Smooth muscle cell (in vitro differentiated cells): ENCODE measurements around the gene TP53. TPM values are rescaled to one million over a fixed set of nuclear protein-coding genes. Genes with fewer than 3 reads are reported as not detected.

Experiments used
- DNase-seq: peaks from one replicate; lab custom pipeline; 2025; ENCODE audit not compliant: unreplicated experiment; lab: John Stamatoyannopoulos, UW
- H2AFZ ChIP-seq: fragments of 200-600 bp; sonication (generic); 2 replicates; pipeline ENCODE4 v1.6.0; 2016; ENCODE audit warnings: antibody characterized with exemption, low read depth, mild to moderate bottlenecking
- H3F3A ChIP-seq: fragments of 200-600 bp; sonication (generic); 2 replicates; pipeline ENCODE4 v1.6.0; 2017; ENCODE audit warnings: antibody characterized with exemption, low read depth
- H3K27ac ChIP-seq: fragments of 200-600 bp; sonication (generic); 2 replicates; pipeline ENCODE4 v1.5.1; 2016; ENCODE audit warnings: low read depth, mild to moderate bottlenecking
- H3K27me3 ChIP-seq: fragments of 200-600 bp; sonication (generic); 2 replicates; pipeline ENCODE4 v1.6.1; 2016; ENCODE audit warnings: low read depth, mild to moderate bottlenecking
- H3K36me3 ChIP-seq: fragments of 200-600 bp; sonication (generic); 2 replicates; pipeline ENCODE4 v1.5.1; 2016; ENCODE audit warnings: low read depth
- H3K4me1 ChIP-seq: fragments of 200-600 bp; sonication (generic); 2 replicates; pipeline ENCODE4 v1.5.1; 2016; ENCODE audit warnings: low read depth
- H3K4me2 ChIP-seq: fragments of 200-600 bp; sonication (generic); 2 replicates; pipeline ENCODE4 v1.6.0; 2016; ENCODE audit warnings: mild to moderate bottlenecking
- H3K4me3 ChIP-seq: fragments of 200-600 bp; sonication (generic); 2 replicates; pipeline ENCODE4 v1.5.1; 2016; ENCODE audit warnings: mild to moderate bottlenecking
- H3K79me2 ChIP-seq: fragments of 200-600 bp; sonication (generic); 2 replicates; pipeline ENCODE4 v1.6.0; 2016; ENCODE audit warnings: low read depth, mild to moderate bottlenecking
- H3K9ac ChIP-seq: fragments of 200-600 bp; sonication (generic); 2 replicates; pipeline ENCODE4 v1.6.0; 2016; ENCODE audit warnings: low read depth
- H3K9me3 ChIP-seq: fragments of 200-600 bp; sonication (generic); replicated peaks from 2 replicates; pipeline ENCODE4 v1.5.1; 2016; ENCODE audit warnings: low read depth
- H4K20me1 ChIP-seq: fragments of 200-600 bp; sonication (generic); 2 replicates; pipeline ENCODE4 v1.6.0; 2016; ENCODE audit warnings: low read depth
- CTCF ChIP-seq: fragments of 200-600 bp; sonication (generic); IDR thresholded peaks from 2 replicates; pipeline ENCODE4 v1.5.1; 2017; ENCODE audit warnings: borderline replicate concordance, mild to moderate bottlenecking, antibody characterized with exemption; ENCODE audit not compliant: insufficient read depth, poor library complexity, severe bottlenecking
- WGBS: methylation state at CpG from one replicate; pipeline ENCODE4 v1.1.7; 2016; ENCODE audit warnings: low lambda C conversion rate; 5-methylcytosine and 5-hydroxymethylcytosine counted together
- polyA plus RNA-seq: library from polyadenylated mRNA; unstranded; fragments of >200 nt; fragmentation: Nextera tagmentation; extraction: Ambion mirVana; gene quantifications from 2 replicates; pipeline ENCODE4 v1.2.1, GENCODE V29; 2016
- total RNA-seq: library from RNA; depleted of rRNA; stranded (reverse); fragments of >200 nt; gene quantifications from 2 replicates; pipeline ENCODE4 v1.2.3, GENCODE V29; 2014

The TP53 gene
- total and polyA plus RNA-seq, 2 experiments from 2014 or later = 21.1 to 55.1 TPM

- Histone ChIP-seq H3K27me3 (peaks cover 20% of the 10 kb centered on the region), H3K9ac (no peak overlapping the region), H3K4me3 (no peak overlapping the region), H3K36me3 (no peaks in the 10 kb centered on the region), H3K4me2 (no peak overlapping the region), H3K79me2 (no peaks in the 10 kb centered on the region), H3F3A (peaks cover 3% of the 10 kb centered on the region), H2AFZ (no peak overlapping the region), H3K27ac (no peak overlapping the region), H4K20me1 (no peaks in the 10 kb centered on the region), H3K9me3 (no peaks in the 10 kb centered on the region), H3K4me1 (peaks cover 9% of the 10 kb centered on the region)
- no peak for DNase-seq
- 85% methylated on average over 7 of the region's 7 CpGs for WGBS
- no peak for TF ChIP-seq CTCF
Observed at GRCh38 chr17:7711051-7711755, 23.9 kb upstream of the TP53 start.

- DNase-seq = no peak
- 85% methylated on average over 7 of the region's 7 CpGs for WGBS
Observed at GRCh38 chr17:7710301-7710700, 23.0 kb upstream of the TP53 start.

GRCh38 chr17:7709031-7709430 lies 21.7 kb upstream of the TP53 start:
- H3K27ac ChIP-seq = no peak overlapping the region
- H3K9me3 ChIP-seq = no peaks in the 10 kb centered on the region
- H3K27me3 ChIP-seq = peaks cover 20% of the 10 kb centered on the region
- H3K4me1 ChIP-seq = peaks cover 20% of the 10 kb centered on the region
- H3F3A ChIP-seq = peaks cover 3% of the 10 kb centered on the region
- no peaks in the 10 kb centered on the region for H3K36me3 ChIP-seq
- H3K79me2 ChIP-seq = no peaks in the 10 kb centered on the region
- TF ChIP-seq CTCF = no peak
- no peak overlapping the region for H3K9ac ChIP-seq
- WGBS = no CpG with 5 or more reads among the region's 11 CpGs
- H3K4me2 ChIP-seq = no peak overlapping the region
- H3K4me3 ChIP-seq = no peak overlapping the region
- DNase-seq = no peak
- no peak overlapping the region for H2AFZ ChIP-seq
- H4K20me1 ChIP-seq = no peaks in the 10 kb centered on the region

More at GRCh38 chr17:7710301-7710700, 23.0 kb upstream of the TP53 start:
- no peaks in the 10 kb centered on the region for H3K9me3 ChIP-seq
- H3K36me3 ChIP-seq = no peaks in the 10 kb centered on the region
- H3K27me3 ChIP-seq = peaks cover 20% of the 10 kb centered on the region
- no peaks in the 10 kb centered on the region for H4K20me1 ChIP-seq
- H3K9ac ChIP-seq = no peak overlapping the region
- no peak overlapping the region for H3K27ac ChIP-seq
- H2AFZ ChIP-seq = no peak overlapping the region
- H3K79me2 ChIP-seq = no peaks in the 10 kb centered on the region
- H3K4me2 ChIP-seq = no peak overlapping the region
- H3K4me1 ChIP-seq = peaks cover 14% of the 10 kb centered on the region
- H3F3A ChIP-seq = peaks cover 3% of the 10 kb centered on the region
- TF ChIP-seq CTCF = no peak
- no peak overlapping the region for H3K4me3 ChIP-seq
